SK-N-SH (cell line): ENCODE data around the gene PCP2. TPM values are rescaled to one million over a fixed set of nuclear protein-coding genes. Genes with fewer than 3 reads are reported as not detected.

ENCODE experiments used
- CTCF ChIA-PET: fragments of 300-600, 350-600 bp; formaldehyde crosslinking; extraction: SDS; loops from one replicate; lab custom pipeline; 2021; lab: Yijun Ruan, JAX
- POLR2A ChIA-PET: fragments of 350-600 bp; sonication (Branson Sonifier 250); formaldehyde crosslinking; extraction: SDS; loops from one replicate; lab custom pipeline; 2020; ENCODE audit warnings: antibody characterized with exemption, inconsistent platforms; lab: Yijun Ruan, JAX
- DNase-seq: peaks from one replicate; pipeline ENCODE4 v3.0.0; 2012
- H2AFZ ChIP-seq: fragments of 200-600 bp; sonication (generic); 2 replicates; pipeline ENCODE4 v1.8.1; 2016; ENCODE audit warnings: antibody characterized with exemption, mild to moderate bottlenecking, low read depth
- H3F3A ChIP-seq: fragments of 200-600 bp; sonication (generic); replicated peaks from 2 replicates; pipeline ENCODE3; 2016; ENCODE audit warnings: antibody characterized with exemption, mild to moderate bottlenecking; ENCODE audit not compliant: insufficient read depth
- H3K27ac ChIP-seq, 2 experiments: fragments of 200-500 bp in 1 of 2; fragments of 200-600 bp in 1 of 2; sonication (Bioruptor generic) in 1 of 2; sonication (generic), shearing (Covaris generic) in 1 of 2; 2 replicates each; pipeline versions ENCODE4 v1.5.1 to v1.6.1; 2014 to 2016; ENCODE audit warnings: low read depth in 2 of 2, inconsistent platforms in 1 of 2, low read length in 1 of 2, mild to moderate bottlenecking in 1 of 2, mixed read lengths in 1 of 2
- H3K27me3 ChIP-seq: fragments of 200-600 bp; sonication (generic), shearing (Covaris generic); 2 replicates; pipeline ENCODE4 v1.6.1; 2016; ENCODE audit warnings: mixed run types; ENCODE audit not compliant: insufficient read depth
- H3K36me3 ChIP-seq, 2 experiments: fragments of 200-500 bp in 1 of 2; fragments of 200-600 bp in 1 of 2; sonication (Bioruptor generic) in 1 of 2; sonication (generic) in 1 of 2; replicated peaks in 1 of 2; 2 replicates each; pipeline versions ENCODE3 to v1.5.1; 2014 to 2016; ENCODE audit warnings: low read length in 1 of 2, mild to moderate bottlenecking in 1 of 2; ENCODE audit not compliant: insufficient read depth in 2 of 2, control insufficient read depth in 1 of 2
- H3K4me1 ChIP-seq, 2 experiments: fragments of 200-500 bp in 1 of 2; fragments of 200-600 bp in 1 of 2; sonication (Bioruptor generic) in 1 of 2; sonication (generic), shearing (Covaris generic) in 1 of 2; 2 replicates each; pipeline versions ENCODE4 v1.5.1 to v1.6.1; 2014 to 2016; ENCODE audit warnings: low read depth in 1 of 2, low read length in 1 of 2, mixed run types in 1 of 2; ENCODE audit not compliant: insufficient read depth in 2 of 2, control insufficient read depth in 1 of 2
- H3K4me2 ChIP-seq: fragments of 200-600 bp; sonication (generic), shearing (Covaris generic); 2 replicates; pipeline ENCODE4 v1.6.1; 2017; ENCODE audit warnings: mixed run types
- H3K4me3 ChIP-seq, 2 experiments: fragments of 200-500 bp in 1 of 2; fragments of 200-600 bp in 1 of 2; sonication (Bioruptor generic) in 1 of 2; sonication (generic), shearing (Covaris generic) in 1 of 2; 2 replicates each; pipeline versions ENCODE4 v1.5.1 to v1.8.1; 2014 to 2016; ENCODE audit warnings: low read depth in 2 of 2, inconsistent platforms in 1 of 2, low read length in 1 of 2, mild to moderate bottlenecking in 1 of 2, mixed read lengths in 1 of 2, moderate library complexity in 1 of 2
- H3K79me2 ChIP-seq: fragments of 200-600 bp; sonication (generic); 2 replicates; pipeline ENCODE4 v1.8.1; 2017; ENCODE audit warnings: mild to moderate bottlenecking; ENCODE audit not compliant: insufficient read depth
- H3K9ac ChIP-seq: fragments of 200-600 bp; sonication (generic); 2 replicates; pipeline ENCODE4 v1.6.1; 2017; ENCODE audit warnings: mixed run types
- H3K9me2 ChIP-seq: fragments of 200-600 bp; sonication (generic); 2 replicates; pipeline ENCODE4 v1.6.1; 2017; ENCODE audit warnings: mixed run types
- H3K9me3 ChIP-seq: fragments of 200-600 bp; sonication (generic); 2 replicates; pipeline ENCODE4 v1.6.1; 2017; ENCODE audit warnings: mixed run types, mild to moderate bottlenecking, moderate library complexity
- H4K20me1 ChIP-seq: fragments of 200-600 bp; sonication (generic); 2 replicates; pipeline ENCODE4 v1.6.1; 2017; ENCODE audit warnings: mild to moderate bottlenecking, mixed run types; ENCODE audit not compliant: insufficient read depth
- CHD2 ChIP-seq: fragments of 150-350 bp; IDR thresholded peaks from 2 replicates; pipeline ENCODE4 v1.6.1; 2018; ENCODE audit warnings: low read length; ENCODE audit not compliant: partially characterized antibody
- CTCF ChIP-seq: fragments of 200-600 bp; sonication (generic); IDR thresholded peaks from 2 replicates; pipeline ENCODE4 v1.6.1; 2017; ENCODE audit warnings: antibody characterized with exemption, mild to moderate bottlenecking, moderate library complexity
- FOSL2 ChIP-seq: IDR thresholded peaks from 2 replicates; pipeline ENCODE4 v1.4.0; 2012; ENCODE audit warnings: low read depth, mild to moderate bottlenecking, moderate library complexity, borderline replicate concordance
- NRF1 ChIP-seq: IDR thresholded peaks from 2 replicates; pipeline ENCODE4 v1.6.1; 2012; ENCODE audit warnings: low read depth, mild to moderate bottlenecking, low read length
- PBX3 ChIP-seq: IDR thresholded peaks from 2 replicates; pipeline ENCODE4; 2012
- POLR2AphosphoS5 ChIP-seq: IDR thresholded peaks from 2 replicates; pipeline ENCODE4 v1.6.1; 2012; ENCODE audit warnings: low read depth, low read length
- RAD21 ChIP-seq: IDR thresholded peaks from 2 replicates; pipeline ENCODE4 v1.6.1; 2012; ENCODE audit warnings: mild to moderate bottlenecking, low read length
- RCOR1 ChIP-seq: fragments of 150-350 bp; IDR thresholded peaks from 2 replicates; pipeline ENCODE4 v1.6.1; 2017; ENCODE audit warnings: antibody characterized with exemption, low read length
- SMC3 ChIP-seq: IDR thresholded peaks from 2 replicates; pipeline ENCODE4 v1.6.1; 2012; ENCODE audit warnings: low read depth, low read length, improper control_type of control experiment
- TAF1 ChIP-seq: IDR thresholded peaks from 2 replicates; pipeline ENCODE4 v1.6.1; 2012; ENCODE audit warnings: low read depth, mild to moderate bottlenecking, low read length, moderate library complexity, borderline replicate concordance
- WGBS: methylation state at CpG from one replicate; pipeline ENCODE4 v1.1.6; 2017; ENCODE audit warnings: low lambda C conversion rate; 5-methylcytosine and 5-hydroxymethylcytosine counted together
- polyA plus RNA-seq, 3 experiments: library from polyadenylated mRNA; depleted of rRNA; stranded (reverse); fragments of >200 nt; gene quantifications; 2 replicates each; pipeline ENCODE4 v1.2.3, GENCODE V29; 2012

The PCP2 gene
- polyA plus RNA-seq, 1 of the 3 experiments (the other 2 are of a cell fraction), result not detected

GRCh38 chr19:7681340-7682174, 48.0 kb upstream of the PCP2 start:
- 37% methylated on average over 36 of the region's 43 CpGs for WGBS
- H3K36me3 ChIP-seq, result peaks cover 5 to 6% of the 10 kb centered on the region in 2 experiments
- H4K20me1 ChIP-seq, result no peaks in the 10 kb centered on the region
- no peaks in the 10 kb centered on the region for H3K9me2 ChIP-seq
- H3K9ac ChIP-seq, result peak overlapping the region; percentile 93
- H3F3A ChIP-seq, result no peaks in the 10 kb centered on the region
- ChIA-PET CTCF (interaction anchor here (0.6 to 8.2 kb wide), 75 partner anchors 8 to 601 kb away, joined by 3 to 171 read pairs (median 5); partner anchors contain the start of genes CLEC4M, PCP2, PET100 and RETN), POLR2A (interaction anchor here (0.6 to 1.2 kb wide), 4 partner anchors 46 to 154 kb away, joined by 3 to 8 read pairs (median 3); partner anchors contain the start of genes PET100 and XAB2)
- peaks cover 20% of the 10 kb centered on the region for H3K27me3 ChIP-seq
- peak overlapping the region; percentile 87 to 92 for H3K4me3 ChIP-seq
- peak overlapping the region in 1 of 2 experiments; percentile 72; a peak in 1 of 4 replicates for H3K27ac ChIP-seq
- TF ChIP-seq RAD21 (peak; percentile 22), SMC3 (peak; percentile 35), CTCF (peak; percentile 50), POLR2AphosphoS5 (no peak)
- peaks cover 14% of the 10 kb centered on the region for H3K79me2 ChIP-seq
- no peaks in the 10 kb centered on the region for H3K9me3 ChIP-seq
- peak overlapping the region; percentile 97 for H3K4me2 ChIP-seq
- DNase-seq, result peak; percentile 82
- H3K4me1 ChIP-seq, result peaks cover 0 to 13% of the 10 kb centered on the region in 2 experiments; a peak in 1 of 4 replicates
- peak overlapping the region; percentile 97; the same call in 1 of the 2 replicates for H2AFZ ChIP-seq

GRCh38 chr19:7680606-7681339, 47.3 kb upstream of the PCP2 start, which contains the start of gene TRAPPC5:
TRAPPC5 (plus strand) TSS chr19:7680833; CDS start chr19:7682254, 1,421 bp downstream.
- H3K36me3 ChIP-seq, result peaks cover 5 to 6% of the 10 kb centered on the region in 2 experiments
- peaks cover 28% of the 10 kb centered on the region for H3K27me3 ChIP-seq
- peaks cover 14% of the 10 kb centered on the region for H3K79me2 ChIP-seq
- TF ChIP-seq RCOR1 (peak; percentile 64; the same call in 1 of the 2 replicates), TAF1 (peak; percentile 10; the same call in 1 of the 2 replicates), NRF1 (peak; percentile 93), POLR2AphosphoS5 (peak; percentile 54), PBX3 (no peak), CTCF (peak; percentile 87), CHD2 (peak; percentile 17), RAD21 (peak; percentile 82), SMC3 (peak; percentile 79), FOSL2 (no peak)
- TF ChIP-seq, all 33 proteins: peak for 8
- Histone ChIP-seq H2AFZ (peak within 1 kb of the TSS; percentile 97; the same call in 1 of the 2 replicates), H3K4me2 (peak within 1 kb of the TSS; percentile 97), H3K27ac (peak within 1 kb of the TSS in 1 of 2 experiments; percentile 72; a peak in 1 of 4 replicates), H4K20me1 (no peaks in the 10 kb centered on the region), H3K9ac (peak within 1 kb of the TSS; percentile 93), H3K9me3 (no peaks in the 10 kb centered on the region), H3F3A (no peaks in the 10 kb centered on the region), H3K9me2 (no peaks in the 10 kb centered on the region), H3K4me1 (peaks cover 0 to 13% of the 10 kb centered on the region in 2 experiments; a peak in 1 of 4 replicates), H3K4me3 (peak within 1 kb of the TSS; percentile 87 to 92)
- CTCF ChIA-PET, result interaction anchor here (0.6 to 8.2 kb wide), 78 partner anchors 9 to 600 kb away, joined by 3 to 171 read pairs (median 5); partner anchors contain the start of genes CAMSAP3, CLEC4M, PCP2 and PET100
- DNase-seq, result peak; percentile 98
- POLR2A ChIA-PET, result interaction anchor here (0.6 to 1.2 kb wide), 4 partner anchors 45 to 155 kb away, joined by 3 to 8 read pairs (median 3); partner anchors contain the start of genes PET100 and XAB2
- 4% methylated on average over 12 of the region's 79 CpGs for WGBS
